Right forelimb (tissue), 1 donor: ENCODE results near the gene EFCAB12.
"Not testable (repeated sequence)": the region's sequence is repeated elsewhere in the genome, so short reads cannot be mapped to it uniquely, and the experiment has no call there.

Experiments
- DNase-seq: peaks from one replicate; pipeline ENCODE4 v3.0.0-alpha.2; 2018

The EFCAB12 gene

DNA sequence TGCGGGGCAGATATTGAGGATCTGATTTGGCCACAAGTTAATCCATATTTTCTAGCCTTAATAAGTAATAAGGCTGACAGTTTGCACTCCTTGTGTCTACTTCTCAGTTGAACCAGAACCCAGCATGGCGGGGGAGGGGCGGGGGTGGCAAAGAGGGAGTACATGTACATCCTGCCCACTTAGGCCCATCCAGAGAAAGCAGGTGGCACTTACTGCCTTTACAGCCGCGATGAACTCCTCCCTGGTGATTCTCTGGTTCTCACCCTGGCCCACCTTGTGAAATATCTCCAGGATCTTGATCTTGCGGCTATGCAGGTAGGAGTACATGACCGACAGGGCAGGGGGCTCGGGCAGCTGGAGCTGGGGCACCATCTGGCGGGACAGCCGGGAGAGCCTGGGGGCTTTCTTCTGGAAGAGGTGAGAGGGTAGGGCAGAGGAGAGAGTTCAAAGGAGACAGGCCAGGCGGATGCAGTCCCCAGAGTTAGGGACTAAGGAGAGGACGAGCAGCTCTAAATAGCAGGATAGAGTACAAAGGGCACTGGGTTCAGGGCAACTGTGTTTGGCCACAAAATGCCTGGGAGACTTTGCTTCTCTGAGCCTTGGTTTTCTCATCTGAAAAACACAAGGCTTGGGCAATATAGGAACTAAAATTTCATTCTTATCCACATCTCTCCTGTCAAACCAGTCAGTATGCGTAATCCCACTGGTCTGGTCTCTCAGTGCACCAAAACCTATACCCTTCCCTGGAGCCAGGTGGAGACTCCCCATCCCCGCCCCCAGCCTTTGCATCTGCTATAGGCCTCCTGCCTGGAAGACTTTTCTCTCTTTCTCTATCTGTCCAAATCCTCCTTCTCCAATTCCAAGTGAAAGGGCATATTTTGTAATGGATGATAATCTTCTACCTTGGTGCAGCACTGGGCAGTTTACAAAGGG is 10.1 kb downstream of the EFCAB12 start:
- DNase-seq = peak; percentile 15

DNA sequence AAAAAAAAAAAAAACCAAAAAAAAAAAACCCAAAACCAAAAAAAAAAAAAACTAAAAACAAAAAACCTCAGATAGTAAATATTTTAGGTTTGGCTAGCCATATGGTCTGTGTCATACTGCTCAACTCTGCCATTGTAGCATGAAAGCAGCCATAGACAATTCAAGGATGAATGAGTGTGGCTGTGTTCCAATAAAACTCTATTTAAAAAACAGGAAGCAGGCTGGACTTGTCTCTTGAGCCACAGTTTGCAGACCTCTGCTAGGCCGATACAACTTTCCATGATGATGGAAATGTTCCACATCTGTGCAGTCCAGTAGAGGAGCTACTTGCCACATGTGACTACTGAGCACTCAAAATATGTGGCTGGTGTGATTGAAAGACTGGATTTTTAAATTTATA is 11.1 kb downstream of the EFCAB12 start:
- no peak for DNase-seq

GRCh38 chr3:129416415-129416814 is 12.0 kb downstream of the EFCAB12 start:
- no peak for DNase-seq

GRCh38 chr3:129415830-129416229 is 12.6 kb downstream of the EFCAB12 start:
- no peak for DNase-seq

GRCh38 chr3:129415378-129415777 is 13.1 kb downstream of the EFCAB12 start:
- no peak for DNase-seq

DNA sequence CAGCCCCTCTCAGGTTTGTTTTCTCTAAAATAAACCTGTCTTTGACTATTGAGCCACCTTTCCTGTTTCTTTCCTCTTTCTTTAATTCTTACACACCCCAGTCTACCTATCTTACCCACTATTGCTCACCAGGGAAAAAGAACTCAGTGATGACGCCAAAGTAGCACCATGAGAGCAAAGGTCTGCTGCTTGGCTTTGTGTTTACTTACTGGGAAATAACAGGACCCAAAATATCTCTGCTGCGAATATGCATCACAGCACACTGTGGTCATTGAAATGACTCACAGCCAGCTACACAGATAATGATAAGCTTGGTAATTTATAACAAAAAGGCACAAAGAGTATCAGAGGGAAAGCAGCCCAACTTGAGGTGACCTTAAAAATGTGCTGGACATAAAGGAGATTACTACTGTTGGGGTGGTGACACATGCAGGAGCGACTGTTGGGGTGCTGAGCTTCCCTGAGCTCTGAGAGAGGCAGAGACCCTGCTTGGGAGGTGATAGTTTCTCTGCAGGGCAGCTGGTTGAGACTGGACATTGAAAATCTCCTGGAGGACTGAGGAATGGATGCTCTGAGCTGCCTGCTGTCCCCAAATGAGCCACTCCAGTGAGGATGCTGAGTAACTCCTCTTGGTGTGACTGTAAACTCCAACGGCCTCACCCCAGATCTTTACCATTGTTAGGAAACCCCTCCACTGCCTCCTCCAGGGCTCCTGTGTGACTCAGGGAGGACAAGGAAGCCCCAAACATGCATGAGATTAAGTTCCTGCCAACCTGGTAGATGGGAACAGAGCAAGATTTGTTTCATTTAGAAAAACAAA is 14.5 kb downstream of the EFCAB12 start:
- no peak for DNase-seq

DNA sequence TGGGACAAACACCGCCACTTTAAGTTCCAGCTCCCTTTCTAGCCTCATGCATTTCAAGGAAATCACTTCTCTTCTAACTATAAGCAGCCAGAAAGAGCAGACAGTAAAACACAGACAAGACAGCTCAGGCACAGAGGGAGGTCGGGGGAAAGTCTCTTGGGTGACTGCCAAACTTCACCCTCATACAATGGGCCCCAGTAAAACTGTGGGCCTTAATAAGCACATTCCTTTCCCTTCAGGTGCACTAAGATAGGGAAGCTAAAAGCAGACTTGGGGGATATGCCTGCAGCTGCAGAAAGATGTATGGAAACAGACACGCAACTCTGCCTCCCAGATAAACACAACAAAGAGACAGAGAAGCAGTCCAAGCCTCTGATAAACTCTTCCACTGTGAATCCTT is 15.2 kb downstream of the EFCAB12 start:
- not testable (repeated sequence) for DNase-seq

DNA sequence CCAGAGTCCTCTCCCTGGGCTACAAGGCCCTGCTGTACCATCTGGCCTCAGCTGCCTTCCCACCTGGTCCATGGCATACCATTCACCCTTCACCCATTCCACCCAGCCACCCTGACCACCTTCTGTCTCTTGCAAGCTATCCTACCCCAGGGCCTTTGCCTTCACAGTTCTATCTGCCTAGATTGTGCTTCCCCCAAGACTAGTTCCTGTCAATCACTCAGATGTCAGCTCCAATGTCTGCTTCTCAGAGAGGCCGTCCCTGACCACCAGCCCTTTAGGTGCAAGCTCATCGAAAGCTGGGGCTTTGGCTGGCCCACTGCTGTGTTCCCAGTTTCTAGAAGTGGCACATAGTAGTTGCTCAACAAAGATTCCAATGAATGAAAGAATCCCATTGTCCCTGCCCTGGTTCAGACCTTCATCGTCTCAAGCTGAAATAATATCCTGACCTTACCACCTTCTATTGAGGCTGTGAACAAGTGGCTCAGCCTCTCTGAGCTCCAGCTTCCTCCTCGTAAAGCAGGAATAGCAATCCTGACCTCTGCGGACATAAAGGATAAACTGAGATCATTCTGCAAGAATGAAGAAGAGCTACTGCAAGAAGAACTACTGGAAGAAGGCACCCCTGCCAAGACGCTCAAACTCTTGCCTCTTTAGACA is 15.8 kb downstream of the EFCAB12 start:
- no peak for DNase-seq

GRCh38 chr3:129410971-129411370 is 17.5 kb downstream of the EFCAB12 start:
- no peak for DNase-seq

DNA sequence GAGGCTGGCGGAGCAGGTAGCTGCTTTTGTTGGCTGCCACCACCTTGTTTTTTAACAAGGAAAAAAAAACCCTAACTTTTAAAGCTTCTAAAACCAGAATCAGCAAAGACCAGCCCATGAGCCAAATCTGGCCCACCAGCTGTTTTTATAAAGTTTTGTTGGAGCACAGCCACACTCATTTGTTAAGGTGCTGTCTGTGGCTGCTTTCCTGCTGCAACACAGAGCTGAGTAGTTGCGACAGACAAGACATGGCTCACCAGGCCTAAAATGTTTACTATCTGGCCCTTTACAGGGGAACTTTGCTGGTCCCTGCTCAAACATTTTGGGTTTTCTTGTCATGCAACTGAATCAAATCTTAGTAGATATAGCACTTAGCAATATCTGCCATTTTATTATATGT is 18.9 kb downstream of the EFCAB12 start:
- DNase-seq = no peak

DNA sequence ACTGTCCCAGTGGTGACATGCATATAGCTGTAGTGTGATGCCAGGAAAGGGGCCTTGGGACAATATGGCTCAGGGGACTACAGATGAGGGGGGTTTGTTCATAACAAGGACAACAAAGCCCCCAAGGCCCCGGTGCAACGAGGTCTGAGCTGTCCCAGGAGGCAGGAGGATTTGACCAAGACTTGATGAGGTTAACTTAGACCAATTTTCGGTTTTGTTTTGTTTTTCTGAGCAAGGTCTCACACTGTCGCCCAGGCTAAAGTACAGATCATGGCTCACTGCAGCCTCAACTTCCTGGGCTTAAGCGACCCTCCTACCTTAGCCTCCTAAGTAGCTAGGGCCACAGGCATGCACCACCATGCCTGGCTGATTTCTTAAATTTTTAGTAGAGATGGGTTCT is 23.8 kb downstream of the EFCAB12 start:
- DNase-seq = no peak

DNA sequence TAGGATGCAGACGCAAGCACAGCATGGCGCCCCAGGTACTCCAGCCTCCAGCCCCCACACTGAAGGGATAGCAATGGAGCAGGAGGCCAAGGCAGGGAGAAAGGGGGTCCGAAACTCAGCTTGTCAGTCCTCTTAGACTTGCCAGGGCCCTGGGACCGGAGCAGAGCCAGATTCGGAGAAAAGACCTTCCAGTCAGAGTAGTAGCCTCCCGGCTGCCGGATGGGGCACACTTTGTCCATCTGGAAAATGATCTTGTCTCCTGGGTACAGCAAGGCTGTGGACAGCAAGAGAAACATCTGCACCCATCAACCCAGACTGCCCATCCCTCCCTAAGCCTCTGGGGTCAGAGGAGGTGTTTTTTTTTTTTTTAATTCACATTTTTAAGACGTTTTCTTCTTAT is 24.3 kb downstream of the EFCAB12 start:
- DNase-seq = no peak

GRCh38 chr3:129403450-129403849 is 25.0 kb downstream of the EFCAB12 start:
- no peak for DNase-seq

GRCh38 chr3:129402616-129403015 is 25.8 kb downstream of the EFCAB12 start:
- no peak for DNase-seq

- DNase-seq = no peak
Measured at GRCh38 chr3:129402210-129402609, 26.2 kb downstream of the EFCAB12 start.

DNA sequence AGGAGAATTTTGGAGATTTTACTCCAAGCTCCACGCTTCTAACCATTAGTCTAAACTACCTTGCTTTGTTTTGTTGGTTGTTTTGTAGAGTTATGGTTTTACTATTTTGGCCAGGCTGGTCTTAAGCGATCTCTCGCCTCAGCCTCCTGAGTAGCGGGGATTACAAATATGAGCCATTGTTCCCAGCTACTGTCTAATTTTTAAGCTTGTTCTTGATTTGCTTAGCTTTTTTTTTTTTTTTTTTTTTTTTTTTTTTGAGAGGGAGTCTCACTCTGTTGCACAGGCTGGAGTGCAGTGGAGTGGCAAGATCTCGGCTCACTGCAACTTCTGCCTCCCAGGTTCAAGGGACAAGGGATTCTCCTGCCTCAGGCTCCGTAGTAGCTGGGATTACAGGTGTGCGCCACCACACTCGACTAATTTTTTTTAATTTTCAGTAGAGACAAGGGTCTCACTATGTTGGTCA is 28.5 kb downstream of the EFCAB12 start:
- no peak for DNase-seq

- DNase-seq = peak; percentile 89
Measured at GRCh38 chr3:129399145-129399894, 29.1 kb downstream of the EFCAB12 start.

DNA sequence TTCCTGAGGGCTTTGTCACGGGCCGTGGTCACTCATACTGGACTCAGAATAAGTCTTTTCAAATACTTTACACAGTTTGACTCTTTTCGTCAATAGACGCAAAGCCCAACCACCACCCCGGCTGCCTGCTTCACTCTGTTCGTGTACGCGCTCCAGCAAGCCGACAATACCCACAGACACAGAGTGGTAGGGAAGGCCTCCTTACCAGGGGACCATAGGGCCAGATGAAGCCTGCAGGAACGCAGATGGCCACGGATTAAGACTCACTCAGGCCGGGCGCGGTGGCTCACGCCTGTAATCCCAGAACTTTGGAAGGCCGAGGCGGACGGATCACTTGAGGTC is 29.7 kb downstream of the EFCAB12 start:
- DNase-seq = no peak

DNA sequence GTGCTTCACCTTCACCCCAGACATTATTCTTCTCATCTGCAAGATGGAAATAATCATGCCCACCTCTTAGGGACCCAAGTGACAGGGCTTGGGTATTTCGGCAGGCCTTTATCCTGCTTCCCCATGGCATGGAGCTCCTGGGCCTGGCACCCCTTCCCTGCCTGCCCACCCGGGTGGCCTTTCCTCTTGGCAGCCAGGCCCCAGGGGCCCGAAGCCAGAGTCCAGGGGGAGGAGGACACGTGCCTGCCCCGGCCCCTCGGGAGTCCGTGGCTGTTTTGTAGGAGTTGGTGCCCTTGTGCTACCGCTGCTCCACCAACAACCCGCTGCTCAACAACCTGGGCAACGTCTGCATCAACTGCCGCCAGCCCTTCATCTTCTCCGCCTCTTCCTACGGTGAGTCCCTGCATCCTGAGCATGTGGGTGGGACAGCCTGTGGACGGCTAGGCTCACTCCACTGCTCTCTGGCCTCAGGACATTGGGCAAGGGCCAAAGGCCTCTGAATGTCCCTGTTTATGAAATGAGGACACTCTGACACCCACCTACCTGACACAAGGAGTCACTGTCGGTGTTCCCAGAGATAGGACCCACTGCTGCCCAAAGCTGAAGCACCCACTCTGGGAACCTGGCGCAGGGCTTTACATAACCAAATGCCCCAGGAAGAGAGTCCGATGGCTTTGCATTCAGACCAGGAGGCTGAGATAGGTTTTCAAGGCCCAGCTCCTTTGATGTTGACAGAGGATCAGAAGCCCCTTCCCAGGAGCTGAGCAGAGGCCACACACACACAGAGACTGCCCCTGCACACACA is 34.5 kb downstream of the EFCAB12 start:
- not testable (repeated sequence) for DNase-seq

DNA sequence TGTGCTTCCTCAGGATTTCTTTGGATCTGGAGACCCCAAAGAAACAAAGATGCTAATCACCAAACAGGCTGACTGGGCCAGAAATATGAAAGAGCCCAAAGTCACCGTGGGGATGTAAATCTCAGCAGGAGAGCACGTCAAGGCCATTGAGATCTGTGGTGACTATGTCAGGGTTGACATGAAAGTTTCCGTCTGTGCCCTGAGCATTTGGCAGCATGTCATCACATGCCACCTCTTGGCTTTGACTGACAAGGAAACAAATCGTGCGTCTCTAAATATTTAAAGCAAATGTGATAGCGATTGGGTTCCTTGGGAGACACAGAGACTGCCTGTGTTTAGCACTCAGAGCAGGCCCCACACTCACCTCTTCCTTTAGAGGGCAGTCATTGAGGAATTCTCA is 35.2 kb downstream of the EFCAB12 start:
- DNase-seq = no peak

- DNase-seq = not testable (repeated sequence)
Measured at GRCh38 chr3:129392106-129392887, 36.1 kb downstream of the EFCAB12 start.
